GM21786 (cell line): ENCODE measurements around the gene TCF12.

Source experiments
- ATAC-seq: cut with Tn5 transposase; IDR thresholded peaks from one replicate; pipeline ENCODE4 v1.9.1; 2021; ENCODE audit not compliant: unreplicated experiment

The TCF12 gene

GRCh38 chr15:56918046-56918938 lies at the start of gene TCF12:
TCF12 (plus strand) TSS chr15:56918644; CDS start chr15:56919914, 1,270 bp downstream.
- peak; percentile 61 for ATAC-seq

- no peak for ATAC-seq
These were observed 48.9 kb upstream of the TCF12 start for GRCh38 chr15:56869573-56869972.

- ATAC-seq, result no peak
These were observed 47.3 kb upstream of the TCF12 start for GRCh38 chr15:56871185-56871584.

- ATAC-seq, result no peak
These were observed 46.6 kb upstream of the TCF12 start for GRCh38 chr15:56871867-56872266.

GRCh38 chr15:56877255-56877970 lies 41.0 kb upstream of the TCF12 start:
- ATAC-seq, result no peak

GRCh38 chr15:56879502-56879901 lies 38.9 kb upstream of the TCF12 start:
- no peak for ATAC-seq

GRCh38 chr15:56883088-56883487 lies 35.4 kb upstream of the TCF12 start:
- ATAC-seq, result no peak

GRCh38 chr15:56886363-56886931 lies 32.0 kb upstream of the TCF12 start:
- no peak for ATAC-seq

- peak; percentile 88 for ATAC-seq
These were observed 31.3 kb upstream of the TCF12 start for GRCh38 chr15:56886932-56887781.

- ATAC-seq, result no peak
These were observed 30.5 kb upstream of the TCF12 start for GRCh38 chr15:56887782-56888438.

- ATAC-seq, result no peak
These were observed 28.4 kb upstream of the TCF12 start for GRCh38 chr15:56890038-56890437.

GRCh38 chr15:56891852-56892440 lies 26.5 kb upstream of the TCF12 start:
- ATAC-seq, result no peak

- no peak for ATAC-seq
These were observed 25.6 kb upstream of the TCF12 start for GRCh38 chr15:56892659-56893363.

- no peak for ATAC-seq
These were observed 25.1 kb upstream of the TCF12 start for GRCh38 chr15:56893364-56893678.

GRCh38 chr15:56894601-56895000 lies 23.8 kb upstream of the TCF12 start:
- no peak for ATAC-seq

- ATAC-seq, result no peak
These were observed 16.5 kb upstream of the TCF12 start for GRCh38 chr15:56901931-56902330.

GRCh38 chr15:56906766-56907165 lies 11.7 kb upstream of the TCF12 start:
- no peak for ATAC-seq

GRCh38 chr15:56910801-56911200 lies 7.6 kb upstream of the TCF12 start:
- no peak for ATAC-seq

GRCh38 chr15:56913241-56913640 lies 5.2 kb upstream of the TCF12 start:
- no peak for ATAC-seq

- ATAC-seq, result no peak
These were observed 4.8 kb upstream of the TCF12 start for GRCh38 chr15:56913670-56914069.
